CMK (cell line): Measurements from ENCODE around the gene BICRAL.
"Not testable (repeated sequence)": the region's sequence is repeated elsewhere in the genome, so short reads cannot be mapped to it uniquely, and the experiment has no call there.

ENCODE experiments used
- DNase-seq: peaks from one replicate; pipeline ENCODE4 v3.0.0-alpha.2; 2010; ENCODE audit warnings: low read depth

BICRAL gene

DNA sequence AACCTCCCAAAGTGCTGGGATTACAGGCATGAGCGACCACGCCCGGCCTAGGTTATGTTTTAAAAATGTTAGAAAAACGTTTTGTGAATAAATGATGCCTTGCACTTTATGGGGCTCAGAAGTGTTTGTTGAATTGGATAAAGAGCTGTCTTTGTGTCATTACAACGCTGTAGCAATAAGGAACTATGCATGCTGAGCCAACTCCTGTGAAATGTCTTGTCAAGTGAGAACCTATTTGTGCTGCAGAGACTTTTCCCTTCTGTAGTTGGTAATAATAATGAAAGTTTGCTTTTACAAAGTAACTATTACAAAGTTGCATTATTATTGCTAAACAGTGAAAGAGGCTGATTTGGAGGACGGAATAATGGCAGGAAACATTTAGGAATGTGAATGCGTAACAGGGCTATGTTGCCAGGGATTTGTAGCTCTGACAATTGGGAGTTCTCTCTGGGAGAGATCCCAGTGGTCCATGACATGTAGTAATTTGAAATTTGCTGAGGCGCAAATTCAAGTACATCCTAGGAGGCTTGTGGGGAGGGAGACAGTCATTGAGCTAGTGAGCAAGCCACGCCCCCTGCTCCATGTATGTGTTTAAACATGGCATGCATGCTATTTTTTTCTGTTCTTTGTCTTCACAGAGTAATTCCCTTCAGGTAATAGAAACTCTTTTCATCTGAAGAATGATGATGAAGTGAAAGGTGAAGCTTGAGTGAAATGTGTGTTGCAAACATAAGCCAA lies 16.8 kb upstream of the BICRAL start:
- no peak for DNase-seq

DNA sequence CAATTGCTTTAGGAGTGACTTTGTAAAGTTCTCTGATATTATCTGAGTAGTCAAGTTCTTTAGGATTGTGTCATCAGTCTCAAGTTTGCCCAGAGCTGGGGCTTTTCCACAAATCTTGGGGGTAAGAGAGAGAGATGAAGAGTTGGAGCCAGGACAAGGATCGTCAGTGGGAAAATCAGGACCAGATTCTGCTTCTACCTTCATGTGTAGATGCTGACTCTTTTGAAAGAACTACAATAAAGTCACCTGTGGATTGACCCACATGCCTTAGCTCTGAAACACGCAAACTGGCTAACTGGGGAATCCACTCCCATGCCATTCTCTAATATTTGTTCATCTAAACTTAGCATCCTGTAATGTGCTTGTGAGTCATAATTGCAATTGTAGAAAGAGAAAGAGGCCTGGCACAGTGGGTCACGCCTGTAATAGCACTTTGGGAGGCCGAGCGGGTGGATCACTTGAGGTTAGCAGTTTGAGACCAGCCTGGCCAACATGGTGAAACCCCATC lies 15.6 kb upstream of the BICRAL start:
- DNase-seq: no peak

DNA sequence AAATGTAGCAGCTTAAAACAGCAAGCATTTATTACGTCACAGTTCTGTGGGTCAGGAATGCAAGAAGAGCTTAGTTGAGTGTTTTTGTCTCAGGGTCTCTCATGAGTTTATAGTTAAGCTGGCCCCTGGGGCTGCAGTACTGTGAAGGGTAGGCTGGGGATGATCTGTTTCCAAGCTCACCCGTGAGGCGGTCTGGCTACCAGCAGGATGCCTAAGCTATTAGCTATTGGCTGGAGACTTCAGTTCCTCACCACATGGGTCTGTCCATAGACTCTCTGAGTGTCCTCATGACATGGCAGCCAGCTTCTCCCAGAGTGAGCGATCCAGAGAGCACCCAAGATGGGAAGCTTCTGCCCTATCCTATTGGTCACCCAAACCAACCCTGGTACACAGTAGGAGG lies 12.8 kb upstream of the BICRAL start:
- no peak for DNase-seq

DNA sequence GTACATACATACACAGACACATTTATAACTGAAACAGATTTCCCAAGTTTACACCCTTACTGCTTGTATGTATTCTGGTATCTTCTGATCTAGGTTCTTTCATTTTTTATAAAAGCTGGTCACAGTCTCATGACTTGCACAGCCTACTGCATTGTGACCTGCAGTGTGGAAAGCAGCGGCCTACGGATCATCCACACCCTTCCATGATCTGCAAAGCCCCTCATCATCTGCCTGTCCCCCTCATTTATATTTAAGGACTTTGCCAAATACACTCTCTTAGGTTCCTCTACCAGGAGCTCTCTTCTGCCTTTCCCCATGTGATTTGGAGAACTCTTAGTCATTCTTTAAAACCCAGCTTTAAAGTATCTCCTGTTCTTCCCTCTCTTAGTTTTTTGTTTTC lies 12.0 kb upstream of the BICRAL start:
- no peak for DNase-seq

DNA sequence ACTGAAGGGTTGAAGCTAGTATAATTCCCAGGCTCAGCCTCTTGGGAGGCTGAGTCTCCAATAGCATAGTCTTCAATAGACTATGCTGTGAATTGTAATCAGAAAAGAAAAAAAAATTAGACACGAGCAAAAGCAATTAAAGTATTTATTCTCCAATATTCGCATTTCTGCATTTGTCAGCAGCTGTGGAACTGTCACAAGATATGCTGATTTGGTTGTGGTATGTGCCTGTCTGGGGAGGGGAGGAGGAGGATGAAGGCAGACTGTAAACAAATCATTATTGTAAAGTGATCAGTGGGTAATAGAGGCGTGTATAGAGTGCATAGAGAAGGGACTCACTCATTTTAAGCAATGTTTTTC lies 10.1 kb upstream of the BICRAL start:
- DNase-seq: no peak

DNA sequence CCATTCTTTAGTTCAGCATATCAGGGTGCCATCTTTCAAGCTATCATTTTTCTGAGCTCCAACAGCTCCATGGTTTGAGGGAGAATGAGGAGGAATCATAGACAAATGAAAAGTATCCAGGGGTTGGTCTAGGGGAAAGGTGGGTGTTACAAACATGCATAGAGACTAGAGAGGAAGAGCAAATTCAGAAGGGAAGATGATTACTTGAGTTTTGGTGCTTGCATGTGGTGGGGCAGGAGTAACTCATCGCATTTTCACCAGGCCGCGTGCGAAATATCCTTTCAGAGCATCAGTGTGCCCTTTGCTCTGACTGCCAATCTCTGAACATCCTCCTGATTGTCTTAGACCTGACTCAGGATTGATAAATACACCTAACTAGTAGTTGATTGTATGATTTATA lies 7.7 kb upstream of the BICRAL start:
- DNase-seq: no peak

DNA sequence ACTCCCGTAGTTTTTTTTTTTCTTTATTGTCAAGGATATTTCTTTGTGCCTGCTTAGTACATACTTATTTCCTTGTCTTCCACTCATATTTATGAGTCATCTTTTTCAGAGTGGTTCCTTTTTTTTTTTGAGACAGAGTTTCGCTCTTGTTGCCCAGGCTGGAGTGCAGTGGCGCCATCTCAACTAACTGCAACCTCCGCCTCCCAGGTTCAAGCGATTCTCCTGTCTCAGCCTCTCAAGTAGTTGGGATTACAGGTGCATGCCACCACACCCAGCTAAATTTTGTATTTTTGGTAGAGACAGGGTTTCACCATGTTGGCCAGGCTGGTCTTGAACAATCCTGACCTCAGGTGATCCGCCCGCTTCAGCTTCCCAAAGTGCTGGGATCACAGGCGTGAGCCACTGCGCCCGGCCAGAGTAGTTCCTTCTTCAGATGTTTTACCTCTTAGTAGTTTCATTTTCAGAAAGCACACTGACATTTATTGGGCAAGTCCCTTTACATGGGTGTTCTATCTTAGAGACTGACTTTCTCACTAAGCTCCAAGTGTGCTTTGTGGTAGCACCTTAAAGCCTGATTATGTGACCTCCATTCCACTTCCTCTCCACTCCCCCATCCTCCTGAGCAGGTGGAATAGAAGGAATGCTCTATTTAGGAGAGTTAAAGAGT lies 6.9 kb upstream of the BICRAL start:
- DNase-seq: not testable (repeated sequence)

DNA sequence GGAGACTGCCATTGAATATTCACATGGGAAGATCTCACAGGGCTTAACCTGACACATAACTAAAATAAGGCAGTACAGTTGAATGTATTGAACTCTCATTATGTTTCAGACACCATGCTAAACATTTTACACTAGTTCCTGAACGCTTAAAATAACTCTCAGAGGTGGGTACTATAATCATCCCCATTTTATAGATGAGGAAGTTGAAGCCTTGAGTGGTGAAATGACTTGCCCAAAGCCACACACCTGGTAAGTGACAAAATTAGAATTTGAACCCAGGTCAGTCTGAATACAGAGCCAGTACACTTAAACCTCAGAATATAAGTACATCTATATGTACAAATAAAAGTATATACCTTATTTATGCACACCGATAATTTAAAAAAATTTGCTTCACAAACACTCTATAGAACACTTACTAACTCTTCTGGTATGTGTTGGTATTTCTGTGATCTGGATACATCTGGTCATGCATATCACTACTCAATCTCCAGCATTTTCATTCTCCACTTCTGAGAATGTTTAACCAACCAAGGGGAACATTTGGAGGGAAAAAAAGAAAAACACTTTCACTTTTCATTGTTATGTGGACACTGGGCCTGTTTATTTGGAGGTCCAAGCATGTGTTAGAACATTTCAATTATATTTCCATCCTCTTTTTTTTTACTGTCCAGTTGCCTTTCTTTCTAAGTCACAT lies 4.6 kb upstream of the BICRAL start:
- DNase-seq: no peak

DNA sequence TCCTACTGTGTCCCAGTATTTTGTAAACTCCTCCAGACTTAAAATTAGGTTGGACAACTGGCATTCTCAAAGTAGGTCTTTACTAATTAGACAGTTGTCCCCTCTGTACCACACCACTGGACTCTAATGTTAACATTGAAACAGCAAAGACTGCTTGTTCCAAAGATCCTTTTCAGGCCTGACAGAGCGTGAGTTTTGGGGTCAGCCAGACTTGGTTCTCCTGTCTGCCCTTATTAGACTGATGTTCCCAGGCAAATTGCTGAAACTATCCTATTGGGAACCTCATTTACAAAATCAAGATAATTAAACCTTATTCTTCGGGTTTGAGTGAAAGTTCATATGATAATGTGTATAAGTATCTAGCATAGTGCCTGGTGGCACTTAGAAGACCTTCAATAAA lies 3.7 kb upstream of the BICRAL start:
- DNase-seq: no peak

DNA sequence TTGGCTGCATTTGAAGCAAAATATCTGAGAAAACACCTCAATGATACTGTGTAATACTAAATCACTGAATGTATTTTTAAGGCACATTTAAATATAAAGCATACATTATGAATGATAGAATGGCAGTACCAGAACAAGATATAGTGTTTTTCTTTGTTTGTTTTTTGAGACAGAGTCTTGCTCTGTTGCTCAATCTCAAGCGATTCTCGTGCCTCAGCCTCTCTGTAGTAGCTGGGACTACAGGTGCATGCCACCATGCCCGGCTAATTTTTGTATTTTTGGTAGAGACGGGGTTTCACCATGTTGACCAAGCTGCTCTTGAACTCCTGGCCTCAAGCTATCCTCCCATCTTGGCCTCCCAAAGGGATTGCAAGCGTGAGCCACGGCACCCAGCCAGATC lies 2.3 kb upstream of the BICRAL start:
- DNase-seq: no peak

DNA sequence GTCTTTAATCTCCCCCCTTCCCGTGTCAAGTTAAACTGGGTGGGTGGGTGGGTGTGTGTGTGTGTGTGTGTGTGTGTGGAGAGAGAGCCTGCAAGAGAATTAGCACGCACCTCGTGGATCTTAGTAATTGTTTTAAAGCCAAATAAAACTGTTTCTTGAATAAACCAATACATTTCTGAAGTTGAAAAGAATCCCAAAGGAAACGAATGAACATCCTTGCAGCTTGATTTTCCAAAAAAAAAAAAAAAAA lies 381 bp upstream of the BICRAL start:
- no peak for DNase-seq

DNA sequence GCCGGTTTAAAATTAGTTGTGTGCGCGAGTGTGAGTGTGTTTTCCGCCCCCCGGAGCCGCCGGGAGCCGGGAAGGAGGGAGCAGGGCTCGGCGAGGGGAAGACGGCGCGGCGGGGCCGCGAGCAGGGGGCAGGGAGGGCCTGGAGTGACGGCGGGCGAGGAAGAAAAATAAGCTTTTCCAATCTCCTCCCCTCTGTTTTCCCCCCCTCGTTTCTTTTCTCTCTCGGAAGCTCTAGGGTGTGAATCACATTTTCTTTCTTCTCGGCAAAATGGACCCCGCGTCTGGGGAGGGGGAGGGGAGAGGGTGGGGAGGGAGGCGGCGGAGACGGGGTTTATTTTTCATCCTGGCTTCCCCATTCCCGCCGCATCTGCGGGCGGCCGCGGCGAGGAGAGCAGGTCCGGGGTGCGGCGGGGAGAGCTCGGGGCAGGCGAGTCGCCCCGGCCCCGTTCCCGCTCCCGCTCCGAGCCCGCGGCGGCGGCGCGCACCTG lies 881 bp downstream of the BICRAL start:
- DNase-seq: peak; percentile 68

DNA sequence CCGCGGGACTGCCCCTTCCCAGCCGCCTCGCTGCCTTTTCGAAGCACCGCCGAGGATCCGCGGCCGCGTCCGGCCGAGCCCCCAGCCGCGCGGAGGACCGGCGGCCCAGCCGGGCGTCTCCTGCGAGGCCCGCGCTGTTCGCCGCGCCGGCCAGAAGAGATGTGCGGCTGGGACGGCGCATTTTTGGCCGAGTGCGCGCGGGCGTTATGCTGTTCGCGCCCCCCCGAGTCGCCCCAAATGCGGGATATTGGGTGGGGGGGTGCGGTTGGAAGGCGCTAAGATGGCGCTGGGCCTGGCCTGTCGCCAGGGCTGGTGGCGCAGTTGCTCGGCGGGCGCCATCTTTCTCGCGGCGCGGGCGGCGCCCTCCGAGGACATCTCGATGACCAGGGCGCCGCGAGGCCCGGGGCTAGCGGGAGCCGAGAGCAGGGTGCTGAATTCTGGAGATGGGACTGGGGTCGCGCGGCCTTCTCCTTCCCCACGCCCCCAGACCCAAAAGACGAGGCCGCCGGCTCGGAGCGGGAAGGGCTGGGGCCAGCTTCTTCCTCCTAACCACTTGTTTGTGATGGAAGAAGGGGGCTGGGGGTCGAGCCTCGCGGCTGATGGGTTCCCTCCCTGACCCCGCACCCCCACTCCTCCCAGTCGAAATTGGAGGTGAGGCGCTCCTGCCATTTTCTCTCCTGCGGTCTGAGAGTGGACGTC lies 1.5 kb downstream of the BICRAL start:
- DNase-seq: peak; percentile 49

DNA sequence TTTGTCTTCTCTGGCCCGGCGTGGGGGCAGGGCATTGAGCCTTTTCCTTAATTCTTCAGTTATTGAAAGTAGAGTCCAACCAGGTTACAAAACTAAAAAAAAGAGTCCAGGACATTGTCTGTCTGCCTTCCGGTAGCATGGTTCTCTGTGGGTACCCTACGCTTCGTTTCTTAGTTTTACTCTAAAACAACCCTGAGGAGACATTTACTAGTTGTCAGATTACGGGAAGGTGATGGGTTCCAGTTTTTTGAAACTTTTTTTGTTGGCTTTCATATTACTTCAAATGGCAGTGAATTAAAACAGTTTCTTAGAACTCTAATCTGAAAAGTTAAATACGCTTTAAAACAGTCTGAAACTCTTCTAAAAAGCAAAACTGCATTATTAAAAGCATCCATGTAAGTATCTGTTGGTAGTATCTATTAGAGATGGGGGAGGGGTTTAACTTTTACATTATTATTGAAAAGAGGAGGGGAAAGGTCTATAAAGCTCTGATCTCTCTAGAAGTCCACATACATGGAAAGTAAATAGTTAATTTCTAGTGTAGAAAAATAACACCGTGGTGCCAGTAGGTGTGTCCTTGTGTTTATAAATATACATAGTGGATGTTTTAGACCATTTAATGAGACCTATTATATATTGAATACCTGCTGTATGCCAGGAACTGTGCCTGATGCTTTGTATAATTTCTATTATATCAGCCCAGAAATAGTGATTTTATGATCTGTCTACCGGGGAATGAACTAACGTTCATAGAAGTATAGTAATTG lies 2.2 kb downstream of the BICRAL start:
- DNase-seq: no peak

DNA sequence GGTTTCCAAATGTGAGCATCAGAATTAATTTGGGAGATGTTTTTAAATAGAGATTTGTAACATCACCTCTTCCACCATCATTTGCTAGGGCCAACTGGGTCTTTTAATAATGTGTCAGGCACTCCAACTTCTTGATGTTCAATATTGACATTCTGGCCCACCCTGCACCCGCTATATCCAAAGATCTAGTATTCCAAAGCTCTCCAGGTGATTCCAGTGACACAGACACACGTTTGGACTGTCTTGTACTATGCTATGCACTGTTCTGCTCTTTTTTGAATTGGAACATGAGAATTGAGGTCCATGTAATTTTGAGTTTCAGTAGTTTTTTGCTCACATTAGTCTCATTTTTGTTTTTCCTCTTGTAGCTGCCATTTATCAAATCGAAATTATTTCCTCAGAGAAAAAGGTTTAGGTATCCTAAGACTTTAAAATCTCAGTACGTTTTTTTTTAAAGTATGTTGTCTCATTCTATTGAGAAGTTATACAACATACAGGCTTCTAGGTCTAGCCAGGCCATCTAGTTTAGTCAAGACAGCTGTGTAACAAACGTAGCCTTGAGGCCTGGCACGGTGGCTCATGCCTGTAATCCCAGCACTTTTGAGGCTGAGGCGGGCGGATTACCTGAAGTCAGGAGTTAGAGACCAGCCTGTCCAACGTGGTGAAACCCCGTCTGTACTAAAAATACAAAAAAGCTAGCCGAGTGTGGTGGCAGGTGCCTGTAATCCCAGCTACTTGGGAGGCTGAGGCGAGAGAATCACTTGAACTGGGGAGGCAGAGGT lies 3.1 kb downstream of the BICRAL start:
- no peak for DNase-seq

DNA sequence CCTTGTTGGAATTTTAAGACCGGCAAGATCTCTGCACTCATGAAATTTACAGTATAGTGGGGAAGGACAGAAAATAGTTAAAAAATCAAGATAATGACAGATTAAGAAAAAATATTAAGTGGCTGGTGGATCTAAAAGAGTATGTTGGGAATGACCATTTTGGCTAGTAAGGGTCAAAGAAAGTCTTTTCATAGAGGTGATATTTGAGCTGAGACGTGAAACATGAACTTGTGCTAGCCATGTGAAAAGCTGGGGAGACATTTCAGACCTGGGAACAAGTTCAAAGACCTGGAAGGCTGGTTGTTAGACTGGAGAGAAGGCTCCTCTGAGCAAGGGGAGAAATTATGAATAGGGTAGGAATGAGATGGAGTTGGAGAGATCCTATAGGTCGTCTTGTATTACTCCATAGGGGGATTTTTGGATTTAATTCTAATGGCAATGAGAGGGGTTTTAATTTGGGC lies 4.7 kb downstream of the BICRAL start:
- no peak for DNase-seq

DNA sequence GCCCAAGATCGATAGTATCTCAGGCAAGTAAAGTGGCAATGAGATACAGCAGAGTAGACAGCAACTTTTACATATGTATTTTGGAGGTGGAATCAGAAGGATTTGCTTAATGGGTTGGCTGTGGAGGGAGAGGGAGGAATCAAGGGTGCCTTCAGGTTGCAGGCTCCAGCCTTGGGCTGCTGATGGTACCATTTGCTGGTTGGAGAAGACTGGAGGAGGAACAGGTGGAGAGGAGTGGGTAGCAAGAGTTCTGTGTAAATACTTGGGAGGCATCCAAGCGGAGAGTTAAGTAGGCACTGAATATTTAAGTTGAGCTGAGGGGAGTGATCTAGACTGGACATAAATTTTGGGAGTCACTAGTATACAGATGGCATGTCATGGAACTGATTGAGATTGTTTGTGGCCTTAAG lies 5.2 kb downstream of the BICRAL start:
- DNase-seq: no peak

DNA sequence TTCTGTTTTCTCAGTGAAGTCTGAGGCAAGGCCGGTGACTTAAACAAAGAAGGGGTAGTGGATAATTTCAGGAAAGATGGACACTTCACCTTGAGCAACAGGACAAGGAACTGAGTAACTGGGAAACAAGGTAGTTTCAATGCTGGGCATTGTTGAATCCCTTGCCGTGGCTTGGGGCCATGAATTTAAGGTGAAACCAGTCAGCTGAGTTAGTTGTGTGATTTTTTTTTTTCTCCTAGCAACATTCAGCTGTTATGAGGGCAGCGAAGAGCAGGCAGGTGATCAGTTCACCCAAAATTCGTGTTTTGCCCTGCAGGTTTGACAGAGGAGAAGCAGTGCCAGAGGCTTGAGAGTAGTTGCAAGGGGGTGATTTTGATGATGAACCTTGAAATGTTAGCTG lies 6.8 kb downstream of the BICRAL start:
- no peak for DNase-seq

DNA sequence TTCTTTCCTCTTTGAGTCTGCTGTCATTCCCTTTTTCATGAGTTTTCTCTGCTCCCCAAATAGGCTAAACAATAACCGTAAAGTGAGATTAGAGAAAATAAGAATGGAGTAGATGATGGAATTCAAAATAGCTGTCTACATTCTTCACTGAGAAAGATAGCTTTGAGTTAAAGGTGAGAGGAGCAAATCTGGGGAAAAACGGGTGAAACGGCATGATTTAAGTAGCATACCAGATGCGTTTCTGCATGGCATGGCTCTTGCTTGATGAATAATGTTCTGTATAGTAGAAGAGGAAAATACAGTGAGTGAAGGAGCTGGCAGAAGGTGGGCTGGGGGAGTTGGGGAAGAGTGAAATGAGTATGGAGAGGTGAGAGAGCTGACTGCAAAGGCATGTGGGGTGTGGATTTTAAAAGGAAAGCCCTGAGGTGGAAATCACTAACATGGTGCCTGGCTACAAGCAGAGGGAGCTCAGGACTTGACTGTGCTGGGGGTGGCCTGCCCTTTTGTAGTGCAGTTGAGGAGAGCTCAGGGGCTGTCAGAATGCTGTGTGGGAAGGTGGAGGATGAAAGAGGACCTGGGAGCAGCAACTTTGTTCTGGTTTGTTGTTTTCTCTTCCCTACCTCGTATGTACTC lies 8.8 kb downstream of the BICRAL start:
- no peak for DNase-seq

DNA sequence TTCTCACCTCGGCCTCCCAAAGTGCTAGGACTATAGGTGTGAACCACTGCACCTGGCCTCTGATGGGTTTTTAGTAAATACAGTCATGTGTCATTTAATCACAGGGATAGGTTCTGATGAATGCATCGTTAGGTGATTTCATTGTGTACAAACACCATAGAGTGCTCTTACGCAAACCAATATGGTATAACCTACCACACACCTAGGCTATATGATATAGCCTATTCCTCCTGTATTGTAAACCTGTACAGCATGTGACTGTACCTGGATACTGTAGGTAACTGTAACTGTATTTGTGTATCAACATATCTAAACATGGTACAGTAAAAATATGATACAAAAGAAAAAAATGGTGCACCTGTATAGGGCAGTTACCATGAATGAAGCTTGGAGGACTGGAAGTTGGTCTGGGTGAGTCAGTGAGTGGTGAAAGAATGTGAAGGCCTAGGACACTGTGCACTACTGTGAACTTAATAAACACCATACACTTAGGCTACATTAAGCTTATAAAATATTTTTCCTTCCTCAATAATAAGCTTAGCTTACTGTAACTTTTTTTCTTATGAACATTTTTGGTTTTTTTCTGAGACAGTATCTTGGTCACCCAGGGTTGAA lies 10.0 kb downstream of the BICRAL start:
- DNase-seq: no peak
